Renal pelvis (tissue), 4 donors: ENCODE data around the gene RNF112. TPM values are rescaled to one million over a fixed set of nuclear protein-coding genes. Genes with fewer than 3 reads are reported as not detected.
A peak's percentile ranks its signal among the peaks of the same experiment; 100 is the strongest.

ENCODE experiments used
- DNase-seq: peaks from one replicate; pipeline ENCODE4 v3.0.0-alpha.2; 2013
- polyA plus RNA-seq, 3 donors: library from polyadenylated mRNA; unstranded; fragments of 120-200 nt; gene quantifications; one replicate each; pipeline ENCODE4 v1.2.1, GENCODE V29; 2013; ENCODE audit not compliant: insufficient read length in 3 of 3

RNF112 gene
- polyA plus RNA-seq, 3 donors: 0.96 to 1.3 (median 1.2) TPM

DNA sequence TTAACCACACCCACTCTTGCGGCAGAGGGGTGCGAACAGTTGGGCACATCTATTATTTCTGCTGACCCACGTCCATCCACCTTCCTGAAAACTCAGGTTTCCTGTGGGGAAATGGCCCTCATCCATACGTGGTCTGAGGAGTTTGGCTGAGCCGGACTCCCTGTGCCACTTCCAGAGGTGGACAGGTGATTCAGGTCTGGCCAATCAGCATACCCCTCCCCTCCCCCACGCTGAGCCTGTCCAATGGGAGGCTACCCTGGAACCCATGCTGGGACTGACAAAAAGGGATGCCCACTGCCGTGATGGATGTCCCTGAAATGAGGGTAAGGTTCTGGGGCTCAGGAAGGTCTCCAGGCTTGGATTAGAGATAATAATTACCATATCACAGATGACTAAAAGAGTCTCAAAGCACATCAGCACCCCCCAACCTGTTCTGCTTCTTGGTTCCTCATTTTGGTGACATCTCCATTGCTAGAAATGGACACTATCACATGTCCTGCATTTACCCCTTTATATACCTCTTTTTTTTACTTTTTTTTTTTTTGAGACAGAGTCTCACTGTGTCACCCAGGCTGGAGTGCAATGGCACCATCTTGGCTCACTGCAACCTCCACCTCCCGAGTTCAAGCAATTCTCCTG, 38.0 kb upstream of the RNF112 start:
- DNase-seq: no peak

GRCh38 chr17:19374136-19374535, 36.9 kb upstream of the RNF112 start:
- DNase-seq: no peak

DNA sequence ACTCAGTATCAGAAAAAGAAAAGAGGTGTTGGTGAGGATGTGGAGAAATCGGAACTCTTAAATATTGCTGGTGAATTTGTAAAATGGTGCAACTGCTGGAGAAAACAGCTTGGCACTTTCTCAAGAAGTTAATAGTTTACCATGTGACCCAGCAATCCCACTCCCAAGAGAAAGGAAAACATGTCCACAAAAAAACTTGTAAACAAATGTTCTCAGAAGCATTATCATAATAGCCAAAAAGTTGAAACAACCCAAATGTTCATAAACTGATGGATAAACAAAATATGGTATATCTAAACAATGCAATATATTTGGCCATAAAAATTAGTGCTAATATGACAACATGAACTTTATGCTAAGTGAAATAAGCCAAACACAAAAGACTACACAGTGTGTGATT, 35.3 kb upstream of the RNF112 start:
- no peak for DNase-seq

DNA sequence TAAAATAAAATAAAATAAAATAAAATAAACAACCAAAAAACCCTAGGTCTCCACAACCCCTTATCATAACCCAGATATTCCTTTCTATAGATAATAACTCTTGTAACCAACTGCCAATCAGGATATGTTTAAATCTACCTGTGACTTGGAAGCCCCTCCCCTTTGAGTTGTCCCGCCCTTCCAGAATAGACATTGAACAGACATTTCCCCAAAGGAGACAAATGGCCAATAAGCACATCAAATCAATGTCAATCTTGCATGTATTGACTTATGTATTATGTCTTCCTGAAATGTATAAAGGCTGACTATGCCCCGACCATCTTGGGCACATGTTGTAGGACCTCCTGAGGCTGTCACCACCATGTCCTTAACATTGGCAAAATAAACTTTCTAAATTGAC, 34.2 kb upstream of the RNF112 start:
- no peak for DNase-seq

GRCh38 chr17:19377602-19378415, 33.2 kb upstream of the RNF112 start:
- DNase-seq: peak; percentile 99

DNA sequence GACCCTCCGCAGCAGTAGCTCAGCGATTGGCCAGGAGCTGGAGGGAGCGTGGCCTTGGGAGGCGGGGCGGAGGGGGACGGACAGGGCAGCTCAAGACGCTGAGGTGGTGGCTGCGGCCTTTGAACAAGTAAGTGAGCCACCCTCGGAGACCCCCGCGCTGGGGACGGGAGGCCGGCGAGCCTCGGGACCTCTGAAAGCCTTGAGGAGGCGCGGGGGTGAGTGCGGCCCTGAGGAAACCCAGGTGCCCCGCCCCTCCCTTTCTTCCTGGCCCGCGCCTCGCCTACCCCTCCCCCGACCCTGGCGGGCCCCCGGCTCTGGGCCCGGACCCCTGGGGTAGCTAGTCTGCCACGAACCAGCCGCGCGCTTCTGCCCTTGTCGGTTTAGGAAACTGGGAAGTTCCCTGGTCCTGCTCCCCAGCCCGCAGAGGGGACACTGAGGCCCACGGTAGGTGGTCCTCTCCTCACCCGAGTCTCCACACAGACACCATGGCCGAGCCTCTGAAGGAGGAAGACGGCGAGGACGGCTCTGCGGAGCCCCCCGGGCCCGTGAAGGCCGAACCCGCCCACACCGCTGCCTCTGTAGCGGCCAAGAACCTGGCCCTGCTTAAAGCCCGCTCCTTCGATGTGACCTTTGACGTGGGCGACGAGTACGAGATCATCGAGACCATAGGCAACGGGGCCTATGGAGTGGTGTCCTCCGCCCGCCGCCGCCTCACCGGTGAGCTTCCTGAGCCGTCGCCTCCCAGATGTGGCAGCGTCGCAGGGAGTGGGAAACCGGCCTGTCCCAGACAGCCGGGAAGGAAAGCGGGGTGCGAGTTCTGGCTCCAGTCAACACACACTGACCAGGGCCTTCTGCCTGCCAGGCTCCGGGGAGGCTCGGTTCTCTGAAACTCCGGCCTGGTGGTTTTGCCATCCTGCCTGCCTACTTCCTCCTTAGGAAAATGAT, 32.3 kb upstream of the RNF112 start, which contains the start of gene MAPK7:
Gene MAPK7, plus strand, starts transcription at position 83 of the 945 bp plus-strand sequence. Its CDS starts 403 bp downstream, at position 486.
- DNase-seq: no peak

GRCh38 chr17:19379361-19380065, 31.5 kb upstream of the RNF112 start:
- no peak for DNase-seq

DNA sequence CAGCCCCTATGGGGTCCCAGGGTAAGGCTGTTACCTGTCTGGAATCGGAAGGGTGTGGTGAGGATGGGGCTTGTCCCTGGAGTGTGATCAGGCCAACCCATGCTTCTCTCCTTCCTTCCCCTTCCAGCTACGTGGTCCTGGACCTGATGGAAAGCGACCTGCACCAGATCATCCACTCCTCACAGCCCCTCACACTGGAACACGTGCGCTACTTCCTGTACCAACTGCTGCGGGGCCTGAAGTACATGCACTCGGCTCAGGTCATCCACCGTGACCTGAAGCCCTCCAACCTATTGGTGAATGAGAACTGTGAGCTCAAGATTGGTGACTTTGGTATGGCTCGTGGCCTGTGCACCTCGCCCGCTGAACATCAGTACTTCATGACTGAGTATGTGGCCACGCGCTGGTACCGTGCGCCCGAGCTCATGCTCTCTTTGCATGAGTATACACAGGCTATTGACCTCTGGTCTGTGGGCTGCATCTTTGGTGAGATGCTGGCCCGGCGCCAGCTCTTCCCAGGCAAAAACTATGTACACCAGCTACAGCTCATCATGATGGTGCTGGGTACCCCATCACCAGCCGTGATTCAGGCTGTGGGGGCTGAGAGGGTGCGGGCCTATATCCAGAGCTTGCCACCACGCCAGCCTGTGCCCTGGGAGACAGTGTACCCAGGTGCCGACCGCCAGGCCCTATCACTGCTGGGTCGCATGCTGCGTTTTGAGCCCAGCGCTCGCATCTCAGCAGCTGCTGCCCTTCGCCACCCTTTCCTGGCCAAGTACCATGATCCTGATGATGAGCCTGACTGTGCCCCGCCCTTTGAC, 30.3 kb upstream of the RNF112 start:
- DNase-seq: no peak

DNA sequence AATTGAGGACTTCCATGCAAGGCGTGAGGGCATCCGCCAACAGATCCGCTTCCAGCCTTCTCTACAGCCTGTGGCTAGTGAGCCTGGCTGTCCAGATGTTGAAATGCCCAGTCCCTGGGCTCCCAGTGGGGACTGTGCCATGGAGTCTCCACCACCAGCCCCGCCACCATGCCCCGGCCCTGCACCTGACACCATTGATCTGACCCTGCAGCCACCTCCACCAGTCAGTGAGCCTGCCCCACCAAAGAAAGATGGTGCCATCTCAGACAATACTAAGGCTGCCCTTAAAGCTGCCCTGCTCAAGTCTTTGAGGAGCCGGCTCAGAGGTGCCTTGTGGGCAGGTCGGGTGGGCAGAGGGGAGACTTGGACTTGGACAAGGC, 29.7 kb upstream of the RNF112 start:
- no peak for DNase-seq

DNA sequence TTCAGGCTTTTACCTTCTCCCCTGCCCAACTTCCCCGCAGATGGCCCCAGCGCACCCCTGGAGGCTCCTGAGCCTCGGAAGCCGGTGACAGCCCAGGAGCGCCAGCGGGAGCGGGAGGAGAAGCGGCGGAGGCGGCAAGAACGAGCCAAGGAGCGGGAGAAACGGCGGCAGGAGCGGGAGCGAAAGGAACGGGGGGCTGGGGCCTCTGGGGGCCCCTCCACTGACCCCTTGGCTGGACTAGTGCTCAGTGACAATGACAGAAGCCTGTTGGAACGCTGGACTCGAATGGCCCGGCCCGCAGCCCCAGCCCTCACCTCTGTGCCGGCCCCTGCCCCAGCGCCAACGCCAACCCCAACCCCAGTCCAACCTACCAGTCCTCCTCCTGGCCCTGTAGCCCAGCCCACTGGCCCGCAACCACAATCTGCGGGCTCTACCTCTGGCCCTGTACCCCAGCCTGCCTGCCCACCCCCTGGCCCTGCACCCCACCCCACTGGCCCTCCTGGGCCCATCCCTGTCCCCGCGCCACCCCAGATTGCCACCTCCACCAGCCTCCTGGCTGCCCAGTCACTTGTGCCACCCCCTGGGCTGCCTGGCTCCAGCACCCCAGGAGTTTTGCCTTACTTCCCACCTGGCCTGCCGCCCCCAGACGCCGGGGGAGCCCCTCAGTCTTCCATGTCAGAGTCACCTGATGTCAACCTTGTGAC, 29.1 kb upstream of the RNF112 start:
- DNase-seq: no peak

GRCh38 chr17:19382531-19383444, 28.2 kb upstream of the RNF112 start:
- DNase-seq: no peak

GRCh38 chr17:19383681-19384470, 27.2 kb upstream of the RNF112 start:
- no peak for DNase-seq

GRCh38 chr17:19384723-19385391, 26.2 kb upstream of the RNF112 start:
- DNase-seq: peak; percentile 83

DNA sequence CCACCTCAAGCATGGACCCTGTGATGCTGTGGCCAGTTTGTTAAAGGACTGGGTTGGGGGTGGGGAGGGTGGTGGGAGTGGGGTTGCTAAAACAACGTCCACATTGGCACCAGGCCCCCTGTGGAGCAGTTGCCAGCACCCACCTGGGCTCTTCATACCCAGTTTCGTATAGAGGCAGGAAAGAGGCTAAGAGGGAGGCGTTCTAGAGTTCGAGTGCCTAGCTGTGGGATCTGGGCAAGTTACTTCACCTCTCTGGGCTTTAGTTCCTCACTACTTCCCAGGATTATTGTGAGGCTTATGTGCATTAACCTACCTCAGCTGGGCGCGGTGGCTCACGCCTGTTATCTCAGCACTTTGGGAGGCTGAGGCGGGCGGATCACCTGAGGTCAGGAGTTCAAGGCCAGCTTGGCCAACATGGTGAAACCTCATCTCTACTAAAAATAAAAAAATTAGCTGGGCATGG, 25.5 kb upstream of the RNF112 start:
- no peak for DNase-seq

- DNase-seq: no peak
These were observed 24.7 kb upstream of the RNF112 start for GRCh38 chr17:19386051-19386929.
